Endothelial cell of umbilical vein (primary cell): Measurements from ENCODE around the gene PGS1. TPM values are rescaled to one million over a fixed set of nuclear protein-coding genes. Genes with fewer than 3 reads are reported as not detected.

Experiments
- BruUV-seq: library from RNA; stranded (reverse); fragments of 400-500 nt; replicated peaks from 2 replicates; lab custom pipeline; 2021; lab: Mats Ljungman, UMichigan
- CTCF ChIA-PET: fragments of 300-600, 350-600 bp; sonication (Branson Sonifier 250); formaldehyde crosslinking; loops from one replicate; lab custom pipeline; 2021; ENCODE audit warnings: antibody characterized with exemption, inconsistent platforms; lab: Charles Lee
- POLR2A ChIA-PET: fragments of 300-600, 350-600 bp; sonication (Branson Sonifier 250); formaldehyde crosslinking; loops from one replicate; lab custom pipeline; 2021; ENCODE audit warnings: antibody characterized with exemption, inconsistent platforms; lab: Charles Lee
- DNase-seq: peaks from one replicate; pipeline ENCODE4 v3.0.0-alpha.2; 2011; ENCODE audit warnings: low read depth, low spot score
- FAIRE-seq: peaks from 2 replicates; lab custom pipeline; 2011; peaks lifted over from hg19 to GRCh38; lab: Jason Lieb, UNC
- H2AFZ ChIP-seq: 2 replicates; pipeline ENCODE4 v1.6.0; 2012; ENCODE audit warnings: low read depth, low read length, control low read depth, inconsistent platforms
- H3K27ac ChIP-seq: 2 replicates; pipeline ENCODE4 v1.5.1; 2011; ENCODE audit warnings: low read depth, mild to moderate bottlenecking, control low read depth, low read length, moderate library complexity; ENCODE audit not compliant: insufficient read depth
- H3K27me3 ChIP-seq, 2 experiments: 2 replicates each; pipeline versions ENCODE4 v1.6.0 to v1.6.1; 2011; ENCODE audit warnings: low read length in 2 of 2, mixed read lengths in 1 of 2; ENCODE audit not compliant: control insufficient read depth in 2 of 2, insufficient read depth in 2 of 2
- H3K36me3 ChIP-seq, 2 experiments: 2 replicates in 1 of 2; 3 replicates in 1 of 2; pipeline ENCODE4 v1.5.1; 2011; ENCODE audit warnings: low read length in 2 of 2, mild to moderate bottlenecking in 1 of 2, moderate library complexity in 1 of 2; ENCODE audit not compliant: control insufficient read depth in 2 of 2, insufficient read depth in 2 of 2; ENCODE audit errors: extremely low read depth in 1 of 2
- H3K4me1 ChIP-seq: 3 replicates; pipeline ENCODE4 v1.5.1; 2011; ENCODE audit warnings: mild to moderate bottlenecking, low read length; ENCODE audit not compliant: control insufficient read depth, insufficient read depth; ENCODE audit errors: extremely low read depth
- H3K4me2 ChIP-seq: 2 replicates; pipeline ENCODE4 v1.6.1; 2011; ENCODE audit warnings: low read length, control low read depth, mixed read lengths; ENCODE audit not compliant: insufficient read depth
- H3K4me3 ChIP-seq, 3 experiments: fragments of 200-600 bp in 1 of 3; sonication (generic), shearing (Covaris generic) in 1 of 3; replicated peaks in 1 of 3; 2 replicates each; pipeline ENCODE4 v1.5.1; 2011 to 2016; ENCODE audit warnings: control low read depth in 3 of 3, low read length in 3 of 3, mild to moderate bottlenecking in 2 of 3, inconsistent platforms in 1 of 3, low read depth in 1 of 3, moderate library complexity in 1 of 3; ENCODE audit not compliant: insufficient read depth in 1 of 3
- H3K79me2 ChIP-seq: 2 replicates; pipeline ENCODE4 v1.6.0; 2012; ENCODE audit warnings: low read length, inconsistent platforms; ENCODE audit not compliant: control insufficient read depth, insufficient read depth
- H3K9ac ChIP-seq: replicated peaks from 2 replicates; pipeline ENCODE3; 2011; ENCODE audit warnings: low read length, control low read depth; ENCODE audit not compliant: insufficient read depth; ENCODE audit errors: extremely low read depth
- H3K9me1 ChIP-seq: replicated peaks from 3 replicates; pipeline ENCODE4 v1.6.0; 2011; ENCODE audit warnings: mild to moderate bottlenecking, low read length; ENCODE audit not compliant: control insufficient read depth, insufficient read depth; ENCODE audit errors: extremely low read depth
- H3K9me3 ChIP-seq: replicated peaks from 2 replicates; pipeline ENCODE4 v1.5.1; 2012; ENCODE audit warnings: low read length, inconsistent platforms; ENCODE audit not compliant: control insufficient read depth, insufficient read depth
- H4K20me1 ChIP-seq: replicated peaks from 2 replicates; pipeline ENCODE3; 2011; ENCODE audit warnings: mild to moderate bottlenecking, low read length; ENCODE audit not compliant: control insufficient read depth, insufficient read depth; ENCODE audit errors: extremely low read depth
- CTCF ChIP-seq, 2 donors: IDR thresholded peaks; 1 replicate in 1 of 2; 2 replicates in 1 of 2; pipeline ENCODE4 v1.5.1; 2011; ENCODE audit warnings: low read length in 2 of 2, mild to moderate bottlenecking in 2 of 2, moderate library complexity in 2 of 2, control low read depth in 1 of 2, inconsistent platforms in 1 of 2, low read depth in 1 of 2; ENCODE audit not compliant: insufficient read depth in 1 of 2; ENCODE audit errors: extremely low read depth in 1 of 2
- EZH2 ChIP-seq: IDR thresholded peaks from 2 replicates; pipeline ENCODE4 v1.6.1; 2012; ENCODE audit warnings: borderline replicate concordance, low read depth, mild to moderate bottlenecking, moderate library complexity, low read length, inconsistent platforms; ENCODE audit not compliant: severe bottlenecking
- FOS ChIP-seq: IDR thresholded peaks from 2 replicates; pipeline ENCODE4 v1.6.1; 2011; ENCODE audit warnings: mild to moderate bottlenecking, low read length, moderate library complexity, borderline replicate concordance; ENCODE audit not compliant: insufficient read depth
- GATA2 ChIP-seq: IDR thresholded peaks from 2 replicates; pipeline ENCODE4 v1.7.0; 2011; ENCODE audit warnings: low read depth, mild to moderate bottlenecking, moderate library complexity, mixed read lengths, low read length; ENCODE audit not compliant: insufficient read length, insufficient read depth
- JUN ChIP-seq: IDR thresholded peaks from 2 replicates; pipeline ENCODE4 v1.6.1; 2011; ENCODE audit warnings: borderline replicate concordance, low read depth; ENCODE audit not compliant: insufficient read length, insufficient read depth
- MYC ChIP-seq: IDR thresholded peaks from one replicate; pipeline ENCODE4 v1.6.1; 2011; ENCODE audit warnings: mild to moderate bottlenecking, low read depth, low read length
- POLR2A ChIP-seq: IDR thresholded peaks from 2 replicates; pipeline ENCODE4 v1.6.1; 2012; ENCODE audit warnings: low read depth, mild to moderate bottlenecking, control low read depth, low read length
- POLR2AphosphoS5 ChIP-seq: IDR thresholded peaks from 2 replicates; pipeline ENCODE4 v1.6.1; 2012; ENCODE audit warnings: low read depth, mild to moderate bottlenecking, control low read depth, low read length, moderate library complexity; ENCODE audit not compliant: insufficient read depth
- dilution Hi-C: fragments of 300-500 bp; cut with MboI; formaldehyde crosslinking; loops from one replicate; pipeline ENCODE4 v1.15.0; 2019; ENCODE audit warnings: low sequenced_read_pairs; ENCODE audit not compliant: extremely low pct_ligation_motif_present
- intact Hi-C: fragments of 100-400 bp; cut with micrococcal nuclease; formaldehyde crosslinking; loops from one replicate; pipeline ENCODE4 v1.10.0; 2022
- polyA plus RNA-seq, 4 experiments: library from polyadenylated mRNA; depleted of rRNA in 3 of 4; stranded (reverse) in 3 of 4; unstranded in 1 of 4; fragments of >200 nt; gene quantifications; 2 replicates each; pipeline versions ENCODE4 v1.2.1 to v1.2.3, GENCODE V29; 2011 to 2012; ENCODE audit warnings: missing spikeins in 1 of 4
- total RNA-seq: library from RNA; stranded (reverse); gene quantifications from 2 replicates; pipeline ENCODE4 v1.2.3, GENCODE V29; 2021
- TF ChIP-seq, protein P1 (sequence below): IDR thresholded peaks from 2 replicates; pipeline ENCODE4 v1.6.1; 2011; ENCODE audit not compliant: insufficient read depth, insufficient read length

PGS1 gene
- total and polyA plus RNA-seq, 2 donors (not counting 3 experiments of a cell fraction or from before 2014, with no cell fraction given), result 50.8 to 66.0 TPM

DNA sequence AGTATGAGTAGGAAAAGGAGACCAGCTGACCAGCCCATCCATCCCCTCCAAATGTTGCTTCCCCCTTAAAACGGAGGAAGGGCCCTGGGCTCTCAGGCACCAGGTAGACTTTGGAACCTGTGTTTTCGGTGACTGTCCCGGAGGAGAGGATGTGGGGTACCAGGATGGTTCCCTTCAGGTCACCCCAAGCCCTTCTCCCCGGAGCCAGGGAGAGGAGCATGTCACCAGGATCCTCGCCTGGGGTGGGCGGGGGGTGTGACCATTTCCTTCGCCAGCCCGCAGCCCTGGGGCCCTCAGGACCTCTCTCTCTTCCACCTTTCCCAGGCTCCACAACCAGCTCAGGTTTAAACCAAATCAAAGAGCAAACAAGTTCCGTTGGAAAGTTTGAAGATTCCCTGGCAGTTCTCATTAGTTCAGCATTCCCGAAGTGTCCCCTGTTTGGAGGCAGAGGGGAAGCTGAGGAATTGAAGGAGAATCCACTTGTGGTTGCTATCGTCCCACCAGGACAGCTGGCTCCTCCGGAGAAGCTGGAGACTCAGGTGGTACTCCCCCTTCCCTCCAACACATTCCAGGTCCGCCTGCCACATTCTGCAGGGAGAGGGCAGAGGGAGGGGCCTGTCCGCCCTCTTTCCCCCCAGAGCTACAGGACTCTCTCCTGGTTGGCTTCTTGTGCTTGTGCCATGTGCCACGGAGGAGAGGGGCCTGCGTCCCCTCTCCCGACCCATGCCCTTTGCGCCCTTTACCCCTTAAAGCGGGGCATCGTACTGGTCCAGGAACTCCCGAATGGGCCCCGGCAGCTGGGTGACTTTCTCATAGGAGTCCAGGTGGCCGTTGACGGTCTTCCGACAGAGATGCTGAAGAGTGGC lies 20.5 kb upstream of the PGS1 start:
- peaks cover 3 to 9% of the 10 kb centered on the region in 2 experiments for H3K36me3 ChIP-seq

GRCh38 chr17:78358538-78359320 lies 19.7 kb upstream of the PGS1 start:
- CTCF ChIA-PET, result interaction anchor here (0.9 to 5.7 kb wide), 9 partner anchors 16 to 108 kb away, joined by 4 to 65 read pairs (median 8); no protein-coding TSS in a partner anchor
- FAIRE-seq, result no peak
- BruUV-seq, result no TSS peak

More for the DNA sequence above, 20.5 kb upstream of the PGS1 start:
- H3K4me3 ChIP-seq, result peak overlapping the region in 2 of 3 experiments; percentile 54 to 63
- H3K27ac ChIP-seq, result peak overlapping the region; percentile 14
- no peaks in the 10 kb centered on the region for H3K27me3 ChIP-seq
- intact Hi-C loops, result no loop called here
- no peak for TF ChIP-seq EZH2
- TF ChIP-seq, protein P1, sequence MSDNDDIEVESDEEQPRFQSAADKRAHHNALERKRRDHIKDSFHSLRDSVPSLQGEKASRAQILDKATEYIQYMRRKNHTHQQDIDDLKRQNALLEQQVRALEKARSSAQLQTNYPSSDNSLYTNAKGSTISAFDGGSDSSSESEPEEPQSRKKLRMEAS, result no peak
- peaks cover 42% of the 10 kb centered on the region for H3K4me1 ChIP-seq
- H2AFZ ChIP-seq, result no peak overlapping the region
- H4K20me1 ChIP-seq, result no peaks in the 10 kb centered on the region
- peaks cover 24% of the 10 kb centered on the region for H3K79me2 ChIP-seq
- dilution Hi-C loops, result no loop called here
- FAIRE-seq, result no peak
- H3K9ac ChIP-seq, result peak overlapping the region; percentile 92
- no peak for DNase-seq
- no peaks in the 10 kb centered on the region for H3K9me1 ChIP-seq
- H3K4me2 ChIP-seq, result peak overlapping the region; percentile 75
- H3K9me3 ChIP-seq, result no peaks in the 10 kb centered on the region
- no TSS peak for BruUV-seq
- ChIA-PET CTCF (interaction anchor here (0.9 to 5.7 kb wide), 7 partner anchors 15 to 108 kb away, joined by 4 to 32 read pairs (median 7); no protein-coding TSS in a partner anchor), POLR2A (interaction anchor here (0.6 to 2.3 kb wide), 5 partner anchors 16 to 53 kb away, joined by 4 to 12 read pairs (median 6); no protein-coding TSS in a partner anchor)

More at GRCh38 chr17:78358538-78359320, 19.7 kb upstream of the PGS1 start:
- TF ChIP-seq JUN, result no peak
- TF ChIP-seq CTCF (IDR thresholded peaks at IDR 0.05; ENCODE audit: extremely low read depth in 1 of 2, insufficient read depth in 1 of 2, low read depth in 1 of 2, low read length in 2 of 2), result no peak
- TF ChIP-seq POLR2AphosphoS5, result no peak
- TF ChIP-seq GATA2, result no peak
- no peak for TF ChIP-seq MYC
- TF ChIP-seq FOS, result no peak
- TF ChIP-seq EZH2, result no peak
- TF ChIP-seq POLR2A, result no peak
- TF ChIP-seq, protein P1, result no peak
- H3K9me1 ChIP-seq, result no peaks in the 10 kb centered on the region
- peak overlapping the region; percentile 92 for H3K9ac ChIP-seq
- H4K20me1 ChIP-seq, result no peaks in the 10 kb centered on the region
- peak; percentile 61 for DNase-seq
- no peak overlapping the region for H2AFZ ChIP-seq
- peak overlapping the region; percentile 84 for H3K27ac ChIP-seq
- H3K27me3 ChIP-seq, result no peaks in the 10 kb centered on the region
- POLR2A ChIA-PET, result interaction anchor here (1.3 to 2.3 kb wide), 5 partner anchors 15 to 58 kb away, joined by 4 to 12 read pairs (median 11); no protein-coding TSS in a partner anchor
- H3K9me3 ChIP-seq, result no peaks in the 10 kb centered on the region
- H3K79me2 ChIP-seq, result peaks cover 24% of the 10 kb centered on the region
- dilution Hi-C loops, result no loop called here
- H3K4me2 ChIP-seq, result peak overlapping the region; percentile 75
- peaks cover 37% of the 10 kb centered on the region for H3K4me1 ChIP-seq
- H3K4me3 ChIP-seq, result peak overlapping the region; percentile 48 to 63 (median 54)
- H3K36me3 ChIP-seq, result peaks cover 3 to 9% of the 10 kb centered on the region in 2 experiments
- intact Hi-C loops, result no loop called here
